H1 (cell line): ENCODE measurements around the gene CELA1. TPM values are rescaled to one million over a fixed set of nuclear protein-coding genes. Genes with fewer than 3 reads are reported as not detected.

Experiments
- ASH2L ChIP-seq: fragments of 200-600, 300-600 bp; sonication (generic); IDR thresholded peaks from one replicate; pipeline ENCODE4 v1.7.1; 2017; ENCODE audit warnings: low read length
- BCL11A ChIP-seq, 2 experiments: IDR thresholded peaks; one replicate each; pipeline ENCODE4 v1.6.1; 2011; ENCODE audit warnings: low read depth in 2 of 2, low read length in 2 of 2, mild to moderate bottlenecking in 2 of 2
- CBX5 ChIP-seq: fragments of 300-800, 300-1000 bp; sonication (generic); IDR thresholded peaks from 2 replicates; pipeline ENCODE4 v1.7.1; 2016; ENCODE audit warnings: antibody characterized with exemption, low read length, low read depth
- JUND ChIP-seq: IDR thresholded peaks from 2 replicates; pipeline ENCODE4 v1.6.1; 2011; ENCODE audit warnings: mild to moderate bottlenecking, improper control_type of control experiment, low read length
- PHF8 ChIP-seq: fragments of 200-600 bp; sonication (generic); conservative IDR thresholded peaks from 2 replicates; pipeline ENCODE4 v1.7.1; 2012; ENCODE audit warnings: low read depth, mild to moderate bottlenecking, inconsistent platforms, low read length, moderate library complexity
- POU5F1 ChIP-seq: IDR thresholded peaks from 2 replicates; pipeline ENCODE4 v1.6.1; 2011; ENCODE audit warnings: low read depth, mild to moderate bottlenecking, low read length, moderate library complexity
- RBBP5 ChIP-seq: IDR thresholded peaks from 2 replicates; pipeline ENCODE4 v1.7.1; 2012; ENCODE audit warnings: low read depth, mild to moderate bottlenecking, inconsistent platforms, low read length, moderate library complexity, borderline replicate concordance
- polyA plus RNA-seq, 7 experiments: library from polyadenylated mRNA; depleted of rRNA in 3 of 7; stranded (reverse) in 5 of 7; unstranded in 2 of 7; fragments of >200 nt in 5 of 7; fragments of 200-250 nt in 2 of 7; gene quantifications; 1 replicate in 5 of 7; 2 replicates in 1 of 7; 4 replicates in 1 of 7; pipeline versions ENCODE4 v1.2.1 to v1.2.3, GENCODE V29; 2011 to 2013; ENCODE audit warnings: missing spikeins in 2 of 7, mixed read lengths in 2 of 7
- total RNA-seq: library from RNA; stranded (reverse); fragmentation: NEBNext Ultra II Directional; extraction: Animal tissue kit (Norgen Biotek cat#: 25700); gene quantifications from 2 replicates; pipeline ENCODE4 v1.2.1, GENCODE V29; 2021
- TF ChIP-seq, protein P1 (sequence below): fragments of 300-600 bp; sonication (generic); IDR thresholded peaks from 2 replicates; pipeline ENCODE4 v1.7.1; 2012; ENCODE audit warnings: low read length, moderate library complexity, mild to moderate bottlenecking, inconsistent platforms; ENCODE audit not compliant: insufficient replicate concordance

The CELA1 gene
- total and polyA plus RNA-seq, 2 of the 8 experiments (the other 6 are each of a cell fraction or from before 2014, with no cell fraction given) = 0.09 TPM; not detected in 1

DNA sequence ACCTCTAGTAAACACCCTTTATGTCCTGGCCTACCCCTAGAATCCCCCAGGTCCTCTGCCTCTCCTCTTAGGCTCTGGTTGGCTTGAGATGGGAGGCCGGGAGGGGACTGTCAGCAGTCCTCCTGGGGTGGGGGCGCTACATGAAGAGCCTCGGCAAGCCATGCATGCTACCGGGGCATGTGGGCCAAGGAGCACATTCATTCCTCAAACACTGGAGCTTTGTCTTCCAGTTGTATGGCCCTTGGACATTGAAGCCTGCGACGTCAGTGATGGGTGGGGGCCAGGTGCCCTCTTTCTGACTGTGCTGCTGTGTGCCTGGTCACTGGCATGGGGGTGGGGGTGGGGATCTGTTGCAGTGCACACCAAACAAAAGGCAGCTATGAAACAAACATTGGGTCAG, 15.8 kb upstream of the CELA1 start (continued):
- TF ChIP-seq, protein P1, sequence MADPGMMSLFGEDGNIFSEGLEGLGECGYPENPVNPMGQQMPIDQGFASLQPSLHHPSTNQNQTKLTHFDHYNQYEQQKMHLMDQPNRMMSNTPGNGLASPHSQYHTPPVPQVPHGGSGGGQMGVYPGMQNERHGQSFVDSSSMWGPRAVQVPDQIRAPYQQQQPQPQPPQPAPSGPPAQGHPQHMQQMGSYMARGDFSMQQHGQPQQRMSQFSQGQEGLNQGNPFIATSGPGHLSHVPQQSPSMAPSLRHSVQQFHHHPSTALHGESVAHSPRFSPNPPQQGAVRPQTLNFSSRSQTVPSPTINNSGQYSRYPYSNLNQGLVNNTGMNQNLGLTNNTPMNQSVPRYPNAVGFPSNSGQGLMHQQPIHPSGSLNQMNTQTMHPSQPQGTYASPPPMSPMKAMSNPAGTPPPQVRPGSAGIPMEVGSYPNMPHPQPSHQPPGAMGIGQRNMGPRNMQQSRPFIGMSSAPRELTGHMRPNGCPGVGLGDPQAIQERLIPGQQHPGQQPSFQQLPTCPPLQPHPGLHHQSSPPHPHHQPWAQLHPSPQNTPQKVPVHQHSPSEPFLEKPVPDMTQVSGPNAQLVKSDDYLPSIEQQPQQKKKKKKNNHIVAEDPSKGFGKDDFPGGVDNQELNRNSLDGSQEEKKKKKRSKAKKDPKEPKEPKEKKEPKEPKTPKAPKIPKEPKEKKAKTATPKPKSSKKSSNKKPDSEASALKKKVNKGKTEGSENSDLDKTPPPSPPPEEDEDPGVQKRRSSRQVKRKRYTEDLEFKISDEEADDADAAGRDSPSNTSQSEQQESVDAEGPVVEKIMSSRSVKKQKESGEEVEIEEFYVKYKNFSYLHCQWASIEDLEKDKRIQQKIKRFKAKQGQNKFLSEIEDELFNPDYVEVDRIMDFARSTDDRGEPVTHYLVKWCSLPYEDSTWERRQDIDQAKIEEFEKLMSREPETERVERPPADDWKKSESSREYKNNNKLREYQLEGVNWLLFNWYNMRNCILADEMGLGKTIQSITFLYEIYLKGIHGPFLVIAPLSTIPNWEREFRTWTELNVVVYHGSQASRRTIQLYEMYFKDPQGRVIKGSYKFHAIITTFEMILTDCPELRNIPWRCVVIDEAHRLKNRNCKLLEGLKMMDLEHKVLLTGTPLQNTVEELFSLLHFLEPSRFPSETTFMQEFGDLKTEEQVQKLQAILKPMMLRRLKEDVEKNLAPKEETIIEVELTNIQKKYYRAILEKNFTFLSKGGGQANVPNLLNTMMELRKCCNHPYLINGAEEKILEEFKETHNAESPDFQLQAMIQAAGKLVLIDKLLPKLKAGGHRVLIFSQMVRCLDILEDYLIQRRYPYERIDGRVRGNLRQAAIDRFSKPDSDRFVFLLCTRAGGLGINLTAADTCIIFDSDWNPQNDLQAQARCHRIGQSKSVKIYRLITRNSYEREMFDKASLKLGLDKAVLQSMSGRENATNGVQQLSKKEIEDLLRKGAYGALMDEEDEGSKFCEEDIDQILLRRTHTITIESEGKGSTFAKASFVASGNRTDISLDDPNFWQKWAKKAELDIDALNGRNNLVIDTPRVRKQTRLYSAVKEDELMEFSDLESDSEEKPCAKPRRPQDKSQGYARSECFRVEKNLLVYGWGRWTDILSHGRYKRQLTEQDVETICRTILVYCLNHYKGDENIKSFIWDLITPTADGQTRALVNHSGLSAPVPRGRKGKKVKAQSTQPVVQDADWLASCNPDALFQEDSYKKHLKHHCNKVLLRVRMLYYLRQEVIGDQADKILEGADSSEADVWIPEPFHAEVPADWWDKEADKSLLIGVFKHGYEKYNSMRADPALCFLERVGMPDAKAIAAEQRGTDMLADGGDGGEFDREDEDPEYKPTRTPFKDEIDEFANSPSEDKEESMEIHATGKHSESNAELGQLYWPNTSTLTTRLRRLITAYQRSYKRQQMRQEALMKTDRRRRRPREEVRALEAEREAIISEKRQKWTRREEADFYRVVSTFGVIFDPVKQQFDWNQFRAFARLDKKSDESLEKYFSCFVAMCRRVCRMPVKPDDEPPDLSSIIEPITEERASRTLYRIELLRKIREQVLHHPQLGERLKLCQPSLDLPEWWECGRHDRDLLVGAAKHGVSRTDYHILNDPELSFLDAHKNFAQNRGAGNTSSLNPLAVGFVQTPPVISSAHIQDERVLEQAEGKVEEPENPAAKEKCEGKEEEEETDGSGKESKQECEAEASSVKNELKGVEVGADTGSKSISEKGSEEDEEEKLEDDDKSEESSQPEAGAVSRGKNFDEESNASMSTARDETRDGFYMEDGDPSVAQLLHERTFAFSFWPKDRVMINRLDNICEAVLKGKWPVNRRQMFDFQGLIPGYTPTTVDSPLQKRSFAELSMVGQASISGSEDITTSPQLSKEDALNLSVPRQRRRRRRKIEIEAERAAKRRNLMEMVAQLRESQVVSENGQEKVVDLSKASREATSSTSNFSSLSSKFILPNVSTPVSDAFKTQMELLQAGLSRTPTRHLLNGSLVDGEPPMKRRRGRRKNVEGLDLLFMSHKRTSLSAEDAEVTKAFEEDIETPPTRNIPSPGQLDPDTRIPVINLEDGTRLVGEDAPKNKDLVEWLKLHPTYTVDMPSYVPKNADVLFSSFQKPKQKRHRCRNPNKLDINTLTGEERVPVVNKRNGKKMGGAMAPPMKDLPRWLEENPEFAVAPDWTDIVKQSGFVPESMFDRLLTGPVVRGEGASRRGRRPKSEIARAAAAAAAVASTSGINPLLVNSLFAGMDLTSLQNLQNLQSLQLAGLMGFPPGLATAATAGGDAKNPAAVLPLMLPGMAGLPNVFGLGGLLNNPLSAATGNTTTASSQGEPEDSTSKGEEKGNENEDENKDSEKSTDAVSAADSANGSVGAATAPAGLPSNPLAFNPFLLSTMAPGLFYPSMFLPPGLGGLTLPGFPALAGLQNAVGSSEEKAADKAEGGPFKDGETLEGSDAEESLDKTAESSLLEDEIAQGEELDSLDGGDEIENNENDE = no peak
- no peak for TF ChIP-seq BCL11A (IDR thresholded peaks at IDR 0.05; ENCODE audit: low read depth in 2 of 2, low read length in 2 of 2)
- TF ChIP-seq RBBP5 = no peak
- TF ChIP-seq CBX5 = no peak
- TF ChIP-seq JUND = no peak
- no peak for TF ChIP-seq ASH2L
- no peak for TF ChIP-seq PHF8
- TF ChIP-seq POU5F1 = no peak
